Stimulated activated CD4-positive, alpha-beta T cell treated with anti-CD3 and anti-CD28 coated beads, TNF-alpha, amount 100 ng/mL, for 4 hours (primary cell): ENCODE data around the gene CDPF1.

Source experiments
- DNase-seq, 3 experiments: peaks; one replicate each; pipeline ENCODE4 v3.0.0-alpha.2; 2020; ENCODE audit warnings: low read depth in 3 of 3

The CDPF1 gene

DNA sequence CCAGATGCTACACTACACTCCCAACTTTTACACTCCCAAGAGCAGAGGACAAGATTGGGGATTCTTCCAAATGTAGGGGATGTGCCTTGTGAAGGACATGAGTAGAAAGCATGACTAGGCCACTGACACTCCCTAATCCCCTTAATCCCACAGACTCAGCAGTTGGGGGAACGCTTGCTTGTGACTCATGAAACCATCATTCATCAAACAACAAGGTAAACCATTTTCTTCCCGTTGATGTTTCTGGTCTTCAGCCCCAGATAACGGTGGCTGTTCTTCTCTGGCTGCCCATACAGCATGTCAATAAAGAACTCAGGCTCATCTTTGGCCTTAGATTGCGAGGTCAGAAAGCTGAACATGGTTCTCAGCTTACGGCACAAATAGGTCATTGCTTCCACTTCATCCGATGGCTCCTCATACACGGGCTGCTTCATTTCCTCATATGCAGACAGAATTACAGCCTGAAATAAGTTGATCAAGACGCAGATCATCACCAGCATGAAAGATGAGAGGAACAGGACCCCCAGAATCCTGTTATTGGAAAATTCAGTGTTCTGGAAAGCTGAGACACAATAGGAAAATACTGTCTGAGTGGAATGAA, 6.4 kb upstream of the CDPF1 start:
- no peak for DNase-seq

DNA sequence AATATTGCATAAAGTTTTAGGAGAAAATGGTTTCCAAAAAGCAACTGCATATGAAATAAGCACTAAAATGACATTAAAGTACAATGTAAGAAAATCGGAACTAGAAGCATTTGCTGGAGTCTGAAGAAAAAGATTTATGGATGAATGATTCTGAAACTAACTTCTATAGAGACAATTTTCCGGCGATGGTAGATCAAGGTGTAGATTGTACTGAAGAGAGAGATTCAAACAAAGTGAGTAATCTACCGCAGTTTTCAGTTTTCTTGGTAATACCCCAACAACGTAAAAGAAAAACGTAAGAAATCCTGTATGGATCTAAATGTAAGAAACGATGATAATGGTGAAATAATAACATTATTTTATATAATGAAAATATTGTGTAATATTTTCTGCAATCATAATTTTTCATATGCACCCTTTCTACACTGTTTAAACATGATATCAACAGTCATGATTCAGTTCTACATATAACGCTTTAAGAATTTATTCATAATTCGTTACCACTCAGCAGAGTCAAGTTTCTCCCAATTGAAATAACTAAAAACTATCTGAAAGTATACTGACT, 1.8 kb upstream of the CDPF1 start:
- DNase-seq, result no peak

DNA sequence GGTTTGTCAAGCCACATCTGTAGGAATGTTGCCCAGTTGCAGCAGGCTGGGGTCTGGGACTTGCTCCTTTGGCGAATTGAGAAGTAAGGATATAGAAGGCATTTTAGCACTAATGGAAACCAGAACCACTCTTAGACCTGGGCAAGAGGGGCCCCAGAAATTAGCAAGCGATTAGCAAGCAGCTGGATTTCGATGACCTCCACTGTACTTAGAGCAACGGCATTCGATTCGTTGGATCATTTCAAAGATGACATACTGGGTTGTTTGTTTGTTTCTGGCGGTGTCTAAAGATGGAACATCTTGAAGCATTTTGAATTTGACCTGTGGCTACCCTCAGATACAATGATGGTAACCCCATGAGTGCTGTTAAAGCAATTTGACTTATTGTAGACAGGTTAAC, 1.2 kb upstream of the CDPF1 start:
- no peak for DNase-seq

DNA sequence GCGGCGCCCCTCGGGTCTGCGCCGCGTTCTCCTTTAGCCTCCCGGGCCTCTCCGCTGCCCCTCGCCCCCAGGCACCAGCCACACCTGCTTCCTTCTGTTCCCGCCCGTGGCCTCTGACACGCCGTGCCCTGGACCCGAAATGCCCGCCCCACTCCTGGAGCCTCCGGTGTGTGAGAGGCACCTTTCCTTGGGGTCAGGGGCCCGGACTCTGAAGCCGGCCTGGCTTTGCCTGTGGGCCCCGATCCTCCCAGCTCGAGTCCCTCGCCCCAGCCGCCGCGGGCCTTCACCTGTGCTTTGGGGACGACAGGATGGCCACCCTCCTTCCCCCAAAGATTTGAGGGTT, 661 bp upstream of the CDPF1 start:
- no peak for DNase-seq

DNA sequence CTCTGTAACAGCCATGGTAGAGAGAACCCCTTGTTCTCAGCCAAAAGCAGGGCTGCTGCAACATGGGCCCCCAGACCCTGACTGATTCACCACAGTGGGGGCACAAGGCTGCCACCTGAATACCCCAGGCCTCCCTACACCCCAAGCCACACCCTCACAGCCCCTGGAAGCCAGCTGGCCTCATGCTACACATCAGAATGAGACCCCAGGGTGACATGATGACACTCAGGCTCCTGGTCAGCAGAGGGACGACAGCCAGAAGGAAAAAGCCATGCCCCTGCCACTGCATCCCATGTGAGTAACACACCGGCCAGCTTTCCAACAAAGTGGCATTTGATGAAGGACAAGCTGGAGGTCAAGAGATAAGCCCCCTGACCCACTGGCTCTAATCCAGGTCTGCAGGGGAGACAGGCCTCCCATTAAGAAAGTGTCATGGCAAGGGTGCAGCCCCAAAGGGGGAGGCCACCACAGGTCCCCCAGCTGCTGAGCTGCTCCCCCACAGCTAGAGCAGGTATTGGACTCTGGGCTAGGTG, 2.6 kb downstream of the CDPF1 start:
- no peak for DNase-seq

DNA sequence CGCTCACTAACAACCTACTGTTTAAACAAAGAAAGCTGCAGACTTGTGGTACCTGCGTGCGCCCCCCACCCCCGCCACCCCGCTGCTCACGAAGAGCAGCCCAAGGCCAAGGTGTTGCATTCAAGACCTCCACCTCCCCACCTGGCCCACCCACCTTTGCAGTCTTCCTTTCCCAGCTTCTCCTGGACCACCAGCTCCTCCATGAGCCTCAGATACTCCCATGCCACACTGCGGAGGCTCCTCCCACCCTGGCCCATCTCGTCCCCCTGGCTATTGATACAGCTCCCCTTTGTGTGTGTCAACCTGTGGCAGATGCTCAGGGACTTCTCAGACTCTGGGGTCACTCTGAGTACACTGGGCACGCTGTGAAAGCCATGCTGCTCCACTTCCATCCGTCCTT, 3.9 kb downstream of the CDPF1 start:
- no peak for DNase-seq

DNA sequence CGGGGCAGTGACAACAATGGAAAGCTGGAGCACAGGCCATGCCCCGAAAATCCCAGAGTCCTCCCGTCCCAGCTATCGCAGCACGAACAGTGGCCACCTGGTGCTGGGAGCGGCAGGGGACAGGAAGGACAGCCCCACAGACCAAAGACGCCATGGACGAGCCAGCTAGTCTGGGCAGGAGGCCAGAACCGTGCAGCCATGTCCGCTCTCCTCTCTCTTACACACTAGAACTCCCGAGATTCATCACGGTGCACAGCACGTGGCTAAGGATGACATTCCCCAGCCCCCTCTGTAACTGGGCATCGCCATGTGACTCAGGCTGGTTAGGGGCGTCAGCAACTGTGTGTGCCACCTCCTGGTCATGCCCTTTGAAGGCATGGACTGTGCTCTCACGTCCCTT, 4.6 kb downstream of the CDPF1 start:
- DNase-seq, result no peak

DNA sequence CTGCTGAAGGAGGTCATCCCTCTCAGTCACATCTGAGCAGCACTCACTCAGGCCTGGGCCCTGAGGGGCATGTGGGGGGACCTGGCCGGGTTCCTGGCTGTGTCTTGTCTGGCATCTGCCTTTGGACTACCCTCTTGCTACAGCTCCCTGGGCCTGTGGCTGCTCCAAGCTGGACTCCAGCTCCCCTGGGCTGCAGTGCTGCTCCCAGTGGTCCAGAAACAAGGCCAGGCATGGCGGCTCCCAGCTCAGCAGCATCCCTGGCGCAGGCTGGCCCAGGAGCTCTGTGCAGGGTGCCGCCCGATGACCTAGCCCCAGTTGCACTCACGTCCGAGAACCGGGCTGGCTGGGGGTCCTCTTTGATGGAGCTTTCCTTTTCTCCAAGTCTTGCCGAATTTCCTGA, 5.3 kb downstream of the CDPF1 start:
- no peak for DNase-seq

DNA sequence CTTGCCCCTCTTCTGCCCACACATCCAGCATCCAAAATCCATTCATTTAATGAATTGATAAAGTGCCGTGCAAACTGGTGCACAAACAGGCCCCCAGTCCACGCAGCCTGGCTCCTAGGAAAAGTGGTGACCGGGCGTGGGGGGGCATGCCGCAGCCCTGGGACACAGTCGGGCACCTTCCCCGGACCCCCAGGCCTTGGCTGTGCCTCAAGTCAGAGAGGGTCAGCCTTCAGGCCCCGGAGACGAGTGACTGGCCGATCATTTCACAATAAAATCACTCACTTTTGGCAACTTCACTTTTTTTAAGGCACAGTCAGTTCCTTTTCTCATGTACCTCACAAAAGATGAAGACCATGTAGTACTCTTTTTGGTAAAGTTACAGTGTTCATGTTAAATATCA, 8.0 kb downstream of the CDPF1 start:
- no peak for DNase-seq

DNA sequence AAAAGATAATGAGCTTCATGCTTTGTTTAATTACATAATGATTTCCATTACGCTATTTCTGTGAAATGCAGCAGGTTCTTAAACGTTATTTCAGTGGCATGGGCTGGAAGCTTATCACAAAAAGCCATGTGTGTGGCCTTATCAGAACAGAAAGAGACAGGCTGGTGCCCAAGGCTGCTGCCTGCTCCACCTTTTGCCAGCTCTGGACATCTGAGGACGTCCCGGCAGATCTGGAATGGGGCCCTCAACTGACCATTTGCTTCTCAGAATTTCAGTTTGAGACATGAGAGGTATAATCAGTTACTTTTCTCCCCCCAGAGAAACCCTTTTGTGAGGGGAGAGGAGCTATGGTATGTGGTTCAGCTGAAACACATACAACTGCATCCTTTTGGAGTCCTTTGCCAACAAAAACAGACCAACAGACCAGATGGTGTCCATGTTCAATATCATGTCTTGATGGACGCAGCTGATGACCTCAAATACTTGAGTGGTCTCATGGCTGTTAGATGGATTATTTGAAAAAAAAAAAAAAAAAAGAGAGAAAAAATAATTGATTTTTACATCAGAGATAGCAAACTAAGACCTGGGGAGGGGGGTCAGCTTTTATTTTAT, 8.6 kb downstream of the CDPF1 start:
- no peak for DNase-seq

DNA sequence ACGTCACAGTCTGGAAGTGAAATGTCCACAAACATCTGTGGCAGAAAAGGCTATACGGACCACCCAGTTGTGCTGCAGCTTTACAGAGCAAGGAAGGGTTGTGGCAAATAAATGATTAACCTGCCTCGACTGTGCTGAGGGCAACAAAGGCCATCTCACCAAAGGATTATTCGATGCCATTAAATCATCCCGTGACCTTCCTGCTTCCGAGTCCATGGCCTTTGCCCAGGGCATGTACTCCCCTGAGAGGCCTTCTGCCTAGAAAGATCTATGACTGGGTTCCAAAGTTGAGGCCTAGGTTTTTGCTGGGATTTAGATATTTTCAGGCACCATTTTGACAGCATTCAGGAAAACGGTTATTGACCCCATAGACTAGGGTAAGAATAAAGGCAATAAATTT, 9.2 kb downstream of the CDPF1 start:
- DNase-seq, result no peak

DNA sequence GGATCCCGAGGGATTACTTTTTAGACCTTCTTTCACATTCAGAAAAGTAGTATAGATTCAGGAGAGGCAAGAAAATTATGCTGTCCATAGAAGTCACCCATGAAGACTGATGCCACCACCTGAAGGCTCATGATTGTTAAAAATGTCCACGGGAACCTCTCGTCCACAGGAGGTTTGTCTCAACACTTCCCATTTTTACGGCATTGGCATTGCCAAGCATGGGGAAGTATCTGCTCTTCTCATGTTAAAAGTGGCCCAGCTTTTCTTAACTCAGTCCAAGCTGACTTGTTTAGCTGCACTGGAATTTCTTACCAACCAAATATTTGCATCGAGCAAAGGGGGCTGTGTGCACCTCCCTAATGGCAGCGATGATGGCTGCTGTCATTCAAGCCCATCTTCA, 9.6 kb downstream of the CDPF1 start:
- DNase-seq, result no peak

DNA sequence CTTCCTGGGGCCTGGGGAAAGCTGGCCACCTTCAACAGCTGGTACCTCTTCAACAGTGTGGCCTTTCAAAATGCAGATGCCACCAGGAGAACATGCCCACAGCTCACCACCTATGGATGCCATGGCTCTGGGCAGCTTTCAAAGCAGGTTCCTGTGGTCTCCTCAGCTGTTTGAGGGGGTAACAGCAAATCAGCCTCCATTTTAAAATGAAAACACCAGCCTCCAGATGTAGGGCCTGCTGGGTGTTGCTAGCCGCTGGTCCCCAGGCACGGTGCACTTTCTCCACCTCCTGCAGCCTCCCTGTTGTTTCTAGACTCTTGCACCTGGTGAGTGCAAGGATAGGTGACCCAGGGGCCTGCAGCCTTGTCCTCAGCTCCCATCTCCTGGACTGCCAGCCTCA, 10.0 kb downstream of the CDPF1 start:
- DNase-seq, result no peak

DNA sequence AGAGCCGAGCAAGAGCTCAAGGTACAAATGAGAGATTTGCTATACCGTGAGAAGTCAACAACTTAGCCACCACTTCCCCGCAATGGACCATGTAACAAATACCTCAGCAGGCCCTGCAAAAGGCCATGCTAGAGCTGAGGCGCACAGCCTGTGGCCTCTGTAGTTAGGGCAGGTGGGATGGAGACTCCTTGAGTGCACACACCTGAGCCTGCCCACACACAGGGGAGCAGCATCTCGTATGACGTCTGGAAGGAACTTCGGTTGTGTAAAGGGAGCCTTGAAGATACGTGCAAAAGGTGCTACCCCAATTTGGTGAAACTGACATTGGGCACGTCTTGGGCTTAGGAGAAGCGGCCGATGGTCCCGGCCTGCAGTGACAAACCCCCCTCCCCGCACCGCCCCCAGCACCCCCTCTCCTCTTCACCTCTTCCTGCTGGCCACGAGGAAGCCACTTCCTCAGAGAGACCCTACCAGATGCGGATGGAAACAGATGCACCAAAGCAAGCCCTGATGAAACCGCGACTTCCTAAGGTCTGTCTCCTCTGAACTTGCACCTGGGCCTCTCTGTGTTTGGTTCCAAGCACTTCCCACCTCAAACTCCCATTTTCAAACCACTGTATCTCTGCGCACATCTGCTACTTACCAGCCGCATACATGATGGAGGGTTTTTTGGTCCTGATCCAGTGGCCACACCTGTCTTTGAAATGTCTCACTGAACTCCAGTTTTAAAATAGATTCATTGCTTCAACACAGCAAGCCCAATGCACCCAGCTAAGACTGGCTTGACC, 10.6 kb downstream of the CDPF1 start:
- DNase-seq, result no peak

DNA sequence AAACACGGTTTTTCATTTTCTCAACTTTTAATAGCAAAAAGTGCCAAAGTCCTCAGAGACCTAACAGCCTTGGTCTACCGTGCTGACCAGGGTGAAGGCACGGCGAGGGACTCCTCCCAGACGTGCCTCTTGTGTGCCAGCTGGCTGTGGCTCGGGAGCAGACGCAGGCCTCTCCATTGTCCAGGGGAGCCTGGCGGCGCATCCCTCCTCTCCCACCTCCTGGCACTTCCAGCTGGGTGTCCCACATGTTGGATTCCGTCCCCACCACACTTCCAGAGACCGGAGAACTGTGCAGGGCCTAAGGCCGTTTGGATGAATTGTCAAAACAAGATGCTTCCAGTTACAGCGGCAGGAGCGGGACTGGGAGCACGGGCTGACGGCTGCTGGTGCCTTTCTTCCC, 11.6 kb downstream of the CDPF1 start:
- DNase-seq, result no peak

DNA sequence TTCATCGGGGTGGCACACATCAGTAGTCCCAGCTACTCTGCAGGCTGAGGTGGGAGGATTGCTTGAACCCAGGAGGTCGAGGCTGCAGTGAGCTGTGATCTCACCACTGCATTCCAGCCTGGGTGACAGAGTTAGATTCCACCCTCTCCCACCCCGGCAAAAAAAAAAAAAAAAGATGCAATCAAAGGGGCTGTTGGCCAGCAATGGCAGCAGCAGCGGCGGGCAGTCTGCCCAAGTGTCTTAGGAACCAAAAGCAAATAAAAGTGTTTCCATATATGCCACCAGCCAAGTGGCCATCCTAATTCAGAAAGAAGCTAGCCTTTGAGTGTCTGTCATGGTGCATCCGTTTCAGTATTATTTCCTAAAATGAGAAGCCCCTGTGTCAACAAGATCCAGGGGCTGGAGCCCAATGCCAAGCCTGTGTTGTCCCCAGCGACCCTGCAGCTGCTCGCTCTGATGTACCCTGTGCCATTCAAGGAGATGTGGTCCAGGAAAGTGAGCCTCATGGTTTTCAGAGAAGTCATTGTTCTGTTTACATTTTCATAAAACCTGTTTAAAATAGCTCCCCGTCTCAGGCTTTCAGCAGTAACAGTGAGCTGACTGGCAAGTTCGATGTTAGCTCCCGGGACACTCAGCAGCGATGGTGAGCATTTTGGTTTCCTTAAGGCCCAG, 12.5 kb downstream of the CDPF1 start:
- DNase-seq, result no peak

DNA sequence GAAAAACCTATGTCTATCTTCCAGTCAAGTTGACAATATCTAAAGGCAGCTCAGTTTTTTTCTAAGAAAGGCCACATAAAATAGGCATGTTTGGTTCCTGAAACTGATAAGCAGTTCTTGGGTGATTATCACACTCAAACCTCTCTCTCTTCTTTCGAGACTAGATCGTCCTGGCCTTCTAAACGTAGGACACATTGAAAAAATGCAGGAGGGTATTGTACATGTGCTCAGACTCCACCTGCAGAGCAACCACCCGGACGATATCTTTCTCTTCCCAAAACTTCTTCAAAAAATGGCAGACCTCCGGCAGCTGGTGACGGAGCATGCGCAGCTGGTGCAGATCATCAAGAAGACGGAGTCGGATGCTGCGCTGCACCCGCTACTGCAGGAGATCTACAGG, 15.1 kb downstream of the CDPF1 start:
- DNase-seq, result no peak

DNA sequence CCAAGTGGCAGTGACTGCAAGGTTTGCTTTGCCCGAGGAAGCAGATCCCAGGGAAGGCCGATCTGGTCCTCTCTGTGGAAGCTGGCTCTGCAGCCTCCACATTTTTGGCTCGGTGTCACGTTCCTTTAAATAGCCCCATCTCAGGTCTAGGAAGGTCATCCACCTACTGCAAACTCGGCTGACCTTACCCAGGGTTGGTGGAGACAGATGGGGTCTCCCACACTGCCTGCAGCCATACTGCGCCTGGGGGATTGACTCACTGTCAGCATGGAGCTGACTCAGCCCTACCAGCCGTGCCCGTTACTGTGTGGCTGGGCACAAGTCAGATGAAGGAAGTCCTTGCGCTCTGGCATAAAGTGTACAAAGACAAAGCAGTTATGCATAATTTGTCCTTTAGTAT, 16.9 kb downstream of the CDPF1 start:
- DNase-seq, result no peak

DNA sequence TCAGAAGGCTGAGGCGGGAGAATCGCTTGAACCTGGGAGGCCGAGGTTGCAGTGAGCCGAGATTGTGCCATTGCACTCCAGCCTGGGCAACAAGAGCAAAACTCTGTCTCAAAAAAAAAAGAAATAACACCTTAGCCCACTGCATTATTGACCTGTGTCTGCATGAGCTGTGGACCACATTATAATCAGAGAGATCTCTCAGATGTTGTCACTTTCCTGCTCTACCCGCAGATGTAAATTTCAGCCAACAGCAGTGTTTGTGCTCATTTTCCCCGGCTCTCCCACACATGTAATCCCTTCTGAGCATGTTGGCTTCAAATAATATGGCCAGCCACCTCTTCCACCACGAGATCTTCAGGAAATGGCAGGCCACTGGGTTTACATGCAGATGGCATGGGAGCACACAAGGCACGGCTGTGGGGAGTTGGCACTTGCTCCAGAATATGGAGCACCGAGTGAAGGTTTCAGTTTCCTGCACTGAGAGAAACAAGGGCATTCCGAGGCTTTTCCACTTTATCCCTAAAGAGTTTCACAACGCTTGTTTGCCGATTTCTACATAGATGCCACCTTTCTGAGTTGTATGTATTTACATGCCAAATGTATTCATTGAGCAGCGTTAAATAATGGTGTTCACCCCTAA, 19.7 kb downstream of the CDPF1 start:
- DNase-seq, result no peak

DNA sequence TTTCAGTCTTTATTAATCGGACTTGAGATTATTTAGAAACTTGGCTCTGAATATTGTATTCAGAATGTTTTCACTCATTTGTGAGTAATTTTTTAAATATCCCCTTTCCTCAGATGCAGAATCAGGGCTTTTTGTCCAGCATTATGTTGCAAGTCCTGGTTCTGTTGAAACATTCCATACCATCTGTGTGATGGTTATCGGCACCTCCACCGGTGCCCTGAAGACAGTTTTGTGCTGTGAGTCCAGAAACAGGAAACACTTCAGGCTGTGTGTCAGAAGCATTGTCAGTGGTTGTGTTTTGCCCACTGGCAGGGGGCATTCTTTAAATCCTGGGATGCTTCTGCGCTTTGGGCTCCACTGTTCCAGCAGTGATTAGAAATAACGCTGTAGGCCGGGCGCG, 20.4 kb downstream of the CDPF1 start:
- DNase-seq, result no peak

DNA sequence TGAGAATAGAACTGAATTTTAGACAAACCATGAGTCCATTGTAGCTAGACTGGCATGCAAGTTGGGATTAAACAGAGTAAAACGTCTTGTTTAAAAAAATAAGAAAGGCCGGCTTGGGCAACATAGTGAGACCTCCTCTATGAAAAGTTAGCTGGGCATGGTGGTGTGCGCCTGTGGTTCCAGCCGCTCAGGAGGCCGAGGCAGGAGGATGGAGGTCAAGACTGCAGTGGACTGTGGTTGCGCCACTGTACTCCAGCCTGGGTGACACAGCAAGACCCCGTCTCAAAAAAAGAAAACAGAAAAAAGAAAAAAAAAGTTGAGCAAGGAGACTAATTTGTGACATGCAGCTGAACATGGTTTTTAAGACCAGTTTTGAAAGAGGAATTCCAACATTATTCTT, 23.5 kb downstream of the CDPF1 start:
- no peak for DNase-seq

DNA sequence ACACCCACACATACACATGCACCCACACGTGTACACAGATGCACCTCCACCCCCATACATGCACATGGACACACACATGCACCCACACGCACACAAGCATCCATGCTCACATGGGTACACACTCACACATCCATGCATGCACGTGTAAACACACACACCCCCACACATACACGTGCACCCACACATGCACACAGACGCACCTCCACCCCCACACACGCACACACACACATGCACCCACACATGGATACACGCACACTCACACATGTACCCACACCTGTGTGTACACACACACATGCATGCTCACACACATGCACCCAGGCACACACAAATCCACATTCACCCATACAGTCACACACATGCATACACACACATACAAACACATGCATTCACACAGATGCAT, 24.5 kb downstream of the CDPF1 start:
- DNase-seq, result no peak
